HuH-7 (cell line): ENCODE data around the gene TRIO.

Experiments
- DNase-seq: peaks from one replicate; pipeline ENCODE4 v3.0.0; 2011; ENCODE audit warnings: low spot score

TRIO gene

DNA sequence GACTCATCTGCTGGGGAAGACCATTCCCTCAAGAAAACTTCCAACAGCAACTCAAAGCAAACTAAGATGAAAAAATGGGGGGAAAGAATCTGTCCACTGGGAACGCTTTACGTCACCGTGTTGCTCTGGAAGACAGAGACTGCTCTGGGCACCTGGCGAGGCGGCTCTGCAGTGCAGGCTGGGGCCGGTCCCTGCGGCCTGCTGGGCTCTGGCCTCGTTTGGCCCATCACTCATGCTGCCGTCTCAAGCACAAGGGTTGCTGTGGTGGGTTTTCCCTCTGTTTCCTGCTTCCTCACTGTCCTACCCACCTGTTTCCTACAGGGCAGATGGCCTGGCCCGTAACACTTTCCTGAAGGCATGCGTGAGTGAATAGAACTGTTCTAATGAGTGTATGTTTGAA, 345.6 kb downstream of the TRIO start:
- no peak for DNase-seq

DNA sequence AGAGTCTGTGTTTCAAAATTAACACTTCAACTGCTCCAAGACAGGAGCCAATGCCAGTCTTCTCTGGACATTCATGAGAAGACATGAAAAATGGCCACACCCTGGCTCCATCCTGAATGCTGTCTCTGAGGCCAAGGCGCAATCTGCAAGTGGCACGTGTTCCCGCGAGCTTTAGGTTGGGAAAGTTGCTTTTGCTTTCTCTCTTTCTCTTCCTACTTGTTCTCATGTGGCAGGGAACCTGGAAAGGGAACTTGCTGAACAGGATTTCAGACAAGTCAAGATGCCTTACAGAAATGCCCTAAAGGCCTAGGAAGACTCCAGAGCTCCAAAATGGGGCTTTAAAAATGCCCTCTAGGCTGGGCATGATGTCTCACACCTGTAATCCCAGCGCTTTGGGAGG, 346.5 kb downstream of the TRIO start:
- DNase-seq: no peak

DNA sequence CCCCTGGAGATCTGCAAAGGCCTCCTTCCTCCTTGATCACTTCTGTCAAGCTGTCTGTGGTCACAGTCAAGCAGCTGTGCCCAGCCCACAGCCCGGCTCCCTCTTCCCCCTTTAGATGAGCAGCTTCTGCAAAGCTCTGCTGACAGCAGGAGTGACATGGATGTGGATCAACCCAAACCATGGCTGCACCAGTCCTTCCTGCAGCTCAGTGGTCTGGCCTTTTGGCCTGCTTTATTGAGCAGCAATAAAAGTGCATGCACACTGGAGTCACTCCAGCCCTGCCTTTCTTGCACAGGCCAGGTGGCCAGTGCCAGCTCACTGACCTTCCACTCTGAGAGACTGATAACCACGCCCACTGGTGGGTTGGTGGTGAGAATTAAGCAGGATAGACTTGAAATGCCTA, 347.2 kb downstream of the TRIO start:
- peak; percentile 18 for DNase-seq

DNA sequence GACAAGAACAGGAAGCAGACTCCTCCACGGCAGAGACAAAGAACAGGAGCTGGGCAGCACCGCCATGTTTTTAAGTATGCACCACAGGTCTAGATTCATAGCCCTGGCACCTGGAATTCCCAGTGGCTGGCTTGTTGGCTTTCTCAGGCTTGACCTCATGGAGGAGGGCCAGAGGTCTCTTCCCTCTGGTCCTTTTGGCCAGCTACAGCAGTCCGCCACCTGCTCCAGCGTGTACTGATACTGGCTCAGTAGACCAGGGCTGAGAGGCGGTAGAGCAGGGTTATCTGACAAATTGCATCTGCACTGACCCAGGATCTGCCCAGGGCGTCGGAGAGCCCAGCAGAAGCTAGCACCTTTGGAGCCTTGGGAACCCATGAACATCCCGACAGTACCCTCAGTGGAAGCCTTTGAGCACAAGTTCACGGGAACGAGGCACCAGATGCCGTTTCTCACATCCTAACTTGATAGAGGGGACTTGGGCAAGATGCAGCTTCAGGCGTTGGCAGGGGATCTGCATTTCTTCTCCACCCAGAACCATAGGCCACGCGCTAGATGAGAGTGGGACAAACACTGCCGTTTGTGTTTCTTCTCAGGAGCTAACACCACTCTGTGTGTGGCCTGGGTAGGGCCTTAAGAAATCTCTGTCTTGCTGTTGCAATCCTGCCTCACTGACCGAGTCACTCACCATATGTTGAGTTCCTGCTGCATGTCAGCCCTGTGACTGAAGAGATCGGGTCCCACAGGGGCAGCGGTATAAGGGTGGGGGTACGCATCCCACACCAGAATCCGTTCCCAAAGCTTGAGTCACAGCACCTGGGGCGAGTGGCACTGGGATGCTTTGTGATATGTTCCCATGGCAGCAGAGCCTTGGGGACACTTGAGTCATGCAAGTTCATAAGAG, 348.1 kb downstream of the TRIO start:
- DNase-seq: no peak

DNA sequence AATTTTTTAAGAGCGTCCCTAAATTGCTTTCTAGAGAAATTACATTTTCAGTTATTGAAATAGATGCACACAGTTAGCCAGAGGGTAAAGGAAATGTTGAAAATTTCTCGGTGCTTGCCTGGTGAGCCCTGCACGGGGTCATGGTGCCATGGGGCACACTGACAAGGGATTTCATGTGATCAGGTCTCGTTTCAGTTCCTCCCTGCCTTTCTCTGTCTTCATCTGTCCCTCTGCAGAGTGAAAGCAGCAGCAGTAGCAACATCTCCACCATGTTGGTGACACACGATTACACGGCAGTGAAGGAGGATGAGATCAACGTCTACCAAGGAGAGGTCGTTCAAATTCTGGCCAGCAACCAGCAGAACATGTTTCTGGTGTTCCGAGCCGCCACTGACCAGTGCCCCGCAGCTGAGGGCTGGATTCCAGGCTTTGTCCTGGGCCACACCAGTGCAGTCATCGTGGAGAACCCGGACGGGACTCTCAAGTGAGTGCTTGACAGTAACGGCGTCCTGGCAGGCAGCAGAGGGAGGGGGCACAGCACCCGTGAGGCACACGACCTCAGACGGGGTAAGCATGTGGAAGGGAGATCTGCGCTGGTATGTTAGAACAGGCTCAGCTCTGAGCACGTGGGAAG, 349.3 kb downstream of the TRIO start:
- DNase-seq: no peak

DNA sequence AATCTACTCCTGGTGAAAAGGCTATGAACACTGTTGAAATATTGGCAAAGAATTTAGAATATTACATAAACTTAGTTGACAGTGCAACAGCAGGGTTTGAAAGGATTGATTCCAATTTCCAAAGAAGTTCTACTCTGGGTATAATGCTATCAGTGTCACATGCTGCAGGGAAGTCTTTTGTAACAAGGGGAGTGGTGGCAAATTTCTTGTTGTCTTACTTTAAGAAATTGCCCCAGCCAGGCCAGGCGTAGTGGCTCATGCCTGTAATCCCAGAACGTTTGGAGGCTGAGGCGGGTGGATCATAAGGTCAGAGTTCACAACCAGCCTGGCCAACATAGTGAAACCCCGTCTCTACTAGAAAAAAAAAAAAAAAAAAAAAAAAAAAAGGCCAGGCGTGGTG, 352.2 kb downstream of the TRIO start:
- no peak for DNase-seq

DNA sequence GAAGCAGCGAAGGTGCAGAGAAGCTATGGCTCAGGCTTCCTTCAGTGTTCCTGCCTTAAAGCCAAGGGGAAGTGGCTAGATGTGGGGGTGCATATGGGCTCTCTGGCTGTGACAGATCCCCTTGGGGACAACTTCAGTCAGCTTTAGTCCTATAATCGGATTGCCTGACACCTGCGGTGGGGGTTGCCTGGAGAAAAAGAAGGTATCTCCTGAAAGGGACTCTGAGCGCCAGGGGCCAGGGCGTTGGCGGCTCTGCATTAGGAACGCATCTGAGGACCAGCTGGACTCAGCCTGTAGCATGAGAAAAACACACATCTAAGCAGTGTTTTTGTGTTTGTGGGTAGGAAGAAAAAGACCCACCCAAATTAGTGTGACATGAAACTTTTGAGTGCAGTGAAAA, 354.2 kb downstream of the TRIO start:
- DNase-seq: no peak

DNA sequence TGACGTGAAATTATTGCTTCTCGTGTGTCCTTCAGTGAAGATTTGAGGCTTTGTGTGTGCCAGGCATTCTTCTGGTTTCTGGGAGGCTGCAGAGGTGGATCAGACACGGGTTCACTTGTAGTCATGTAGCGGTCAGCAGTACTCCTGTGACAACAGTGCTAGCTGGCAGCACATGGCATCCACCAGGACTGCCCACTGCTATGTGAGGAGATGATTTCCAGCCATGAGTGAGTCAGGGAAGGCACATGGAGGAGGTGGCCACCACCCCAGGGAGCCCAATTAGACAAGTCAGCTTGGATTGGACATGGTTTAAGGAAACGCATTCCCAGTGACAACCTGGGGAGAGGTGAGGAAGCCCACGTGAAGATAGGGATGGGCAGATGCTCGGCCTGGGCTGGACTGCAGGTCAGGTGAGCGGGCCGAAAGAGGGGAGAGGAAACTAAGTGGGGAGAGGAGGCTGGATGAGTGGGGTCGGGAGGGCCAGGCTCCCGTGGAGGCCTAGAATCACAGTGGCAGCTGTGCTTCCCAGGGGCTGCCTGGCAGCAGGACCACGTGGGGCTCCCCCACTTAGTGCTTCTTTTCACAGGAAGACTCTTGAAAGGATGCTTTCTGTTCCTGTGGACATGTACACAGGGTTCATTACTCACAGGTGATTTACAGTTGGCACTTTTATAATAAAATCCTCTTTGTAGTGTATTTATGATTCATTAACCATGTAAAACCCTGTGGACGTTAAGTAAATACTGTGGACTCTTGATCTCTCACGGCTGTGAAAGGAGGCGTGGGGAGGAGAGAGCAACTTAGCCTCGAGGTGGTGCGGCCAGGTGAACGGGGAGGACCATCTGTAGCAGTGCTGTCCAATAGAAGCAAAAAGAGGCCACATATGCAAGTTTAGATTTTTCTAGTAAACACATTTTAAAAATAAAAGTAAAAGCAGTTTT, 358.5 kb downstream of the TRIO start:
- DNase-seq: no peak

DNA sequence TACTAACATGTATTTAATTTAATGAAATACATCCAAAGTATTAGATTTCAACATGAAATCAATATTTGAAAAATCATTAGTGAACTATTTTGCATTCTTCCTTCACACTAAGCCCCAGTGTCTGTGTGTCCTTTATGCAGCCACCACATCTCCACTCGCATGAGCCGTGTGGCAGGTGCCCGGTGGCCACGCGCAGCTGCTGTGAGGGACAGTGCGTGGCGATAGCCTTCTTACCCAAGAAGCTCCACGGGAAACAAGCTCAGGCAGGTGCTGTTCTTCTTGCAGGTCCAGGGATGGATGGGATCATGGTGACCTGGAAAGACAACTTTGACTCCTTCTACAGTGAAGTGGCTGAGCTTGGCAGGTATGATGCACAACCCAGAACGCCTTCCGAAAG, 359.1 kb downstream of the TRIO start:
- DNase-seq: no peak

DNA sequence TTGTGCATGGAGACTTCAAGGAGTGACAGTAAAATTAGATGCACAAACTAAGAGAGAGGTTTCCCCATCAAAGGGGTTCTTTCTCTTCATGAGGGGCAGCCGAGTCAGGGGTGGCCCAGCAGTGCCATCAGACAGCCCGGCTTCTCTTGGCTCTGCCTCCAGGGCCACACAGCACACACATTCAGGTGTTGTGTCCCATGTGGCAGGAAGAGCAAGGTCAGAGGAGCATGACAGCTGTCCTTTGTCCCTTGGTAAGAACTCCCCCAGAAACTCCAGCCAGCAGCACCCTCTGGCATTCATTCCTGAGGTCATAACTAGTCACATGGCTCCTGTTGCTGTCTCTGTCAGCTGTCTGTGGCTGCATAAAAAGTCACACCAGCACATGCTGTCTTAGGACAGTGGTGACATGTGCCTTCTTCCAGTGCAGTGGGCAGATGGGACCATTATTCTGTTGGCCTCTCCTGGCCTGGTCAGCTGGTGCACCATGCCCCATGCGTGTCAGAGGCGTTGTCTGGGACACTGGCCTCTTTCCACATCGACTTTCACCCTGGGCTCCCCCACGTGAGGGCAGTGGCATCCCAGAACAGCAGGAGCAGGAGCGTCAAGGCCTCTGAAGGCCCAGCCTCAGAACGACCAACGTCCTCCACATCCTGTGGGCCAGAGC, 360.0 kb downstream of the TRIO start:
- DNase-seq: no peak

DNA sequence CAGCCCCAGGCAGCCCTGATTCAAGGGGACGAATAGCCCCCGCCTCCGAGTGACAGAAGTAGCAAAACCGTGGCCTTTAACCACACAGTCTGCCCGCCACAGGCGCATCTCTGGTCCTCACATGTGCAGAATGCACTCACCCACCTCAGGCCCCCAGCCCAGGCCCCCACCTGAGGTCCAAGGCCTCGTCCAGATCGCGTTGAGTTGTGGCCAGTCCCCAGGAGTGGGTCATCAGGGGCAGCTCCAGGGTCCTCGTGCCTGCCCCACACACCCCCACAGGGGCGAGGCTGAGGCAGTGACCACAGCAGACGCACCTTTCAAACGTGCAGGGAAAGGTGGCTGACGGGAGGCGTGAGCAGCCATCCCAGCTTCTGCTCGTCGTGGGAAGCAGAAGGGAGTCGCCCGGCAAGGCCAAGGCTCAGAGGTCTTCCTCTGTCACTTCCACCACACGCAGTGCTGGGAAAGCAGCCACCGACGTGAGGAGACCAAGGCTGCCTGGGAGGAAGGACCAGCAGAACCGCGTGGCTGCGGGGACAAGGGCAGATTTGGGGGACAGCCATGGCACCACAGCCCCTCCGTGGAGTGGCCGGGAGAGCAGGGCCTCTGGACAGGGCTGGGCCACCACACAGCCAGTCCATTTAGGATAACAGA, 360.7 kb downstream of the TRIO start:
- no peak for DNase-seq

DNA sequence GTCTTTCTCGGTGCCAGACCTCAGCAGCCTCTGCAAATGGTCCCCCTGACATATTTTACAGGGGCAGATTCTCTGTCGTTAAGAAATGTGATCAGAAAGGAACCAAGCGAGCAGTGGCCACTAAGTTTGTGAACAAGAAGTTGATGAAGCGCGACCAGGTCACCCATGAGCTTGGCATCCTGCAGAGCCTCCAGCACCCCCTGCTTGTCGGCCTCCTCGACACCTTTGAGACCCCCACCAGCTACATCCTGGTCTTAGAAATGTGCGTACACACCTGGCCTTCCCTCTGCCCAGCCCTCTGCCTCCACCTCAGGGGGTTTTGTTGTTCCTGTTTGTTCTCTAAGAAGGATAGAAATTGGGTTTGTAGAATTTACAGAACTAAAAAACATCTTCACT, 361.2 kb downstream of the TRIO start:
- no peak for DNase-seq

DNA sequence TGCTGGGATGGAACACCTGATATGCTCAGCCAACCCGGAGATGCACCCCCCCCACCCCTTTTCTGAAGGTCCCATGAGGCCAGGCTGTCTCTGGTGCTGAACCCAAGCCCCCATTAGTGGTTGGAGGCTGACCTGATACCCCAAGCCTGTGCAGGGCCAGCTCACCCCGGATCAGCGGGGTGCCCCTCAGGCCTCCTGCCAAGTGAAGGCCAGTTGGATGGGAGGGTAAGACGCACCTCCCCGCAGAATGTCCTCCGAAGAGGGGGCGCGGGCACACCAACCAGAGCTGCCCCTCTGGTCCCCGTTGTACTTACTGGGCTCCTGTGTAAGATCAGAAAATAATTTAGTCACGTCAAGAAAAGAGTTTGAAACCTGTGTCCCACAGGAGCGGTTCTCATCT, 361.7 kb downstream of the TRIO start:
- DNase-seq: no peak

DNA sequence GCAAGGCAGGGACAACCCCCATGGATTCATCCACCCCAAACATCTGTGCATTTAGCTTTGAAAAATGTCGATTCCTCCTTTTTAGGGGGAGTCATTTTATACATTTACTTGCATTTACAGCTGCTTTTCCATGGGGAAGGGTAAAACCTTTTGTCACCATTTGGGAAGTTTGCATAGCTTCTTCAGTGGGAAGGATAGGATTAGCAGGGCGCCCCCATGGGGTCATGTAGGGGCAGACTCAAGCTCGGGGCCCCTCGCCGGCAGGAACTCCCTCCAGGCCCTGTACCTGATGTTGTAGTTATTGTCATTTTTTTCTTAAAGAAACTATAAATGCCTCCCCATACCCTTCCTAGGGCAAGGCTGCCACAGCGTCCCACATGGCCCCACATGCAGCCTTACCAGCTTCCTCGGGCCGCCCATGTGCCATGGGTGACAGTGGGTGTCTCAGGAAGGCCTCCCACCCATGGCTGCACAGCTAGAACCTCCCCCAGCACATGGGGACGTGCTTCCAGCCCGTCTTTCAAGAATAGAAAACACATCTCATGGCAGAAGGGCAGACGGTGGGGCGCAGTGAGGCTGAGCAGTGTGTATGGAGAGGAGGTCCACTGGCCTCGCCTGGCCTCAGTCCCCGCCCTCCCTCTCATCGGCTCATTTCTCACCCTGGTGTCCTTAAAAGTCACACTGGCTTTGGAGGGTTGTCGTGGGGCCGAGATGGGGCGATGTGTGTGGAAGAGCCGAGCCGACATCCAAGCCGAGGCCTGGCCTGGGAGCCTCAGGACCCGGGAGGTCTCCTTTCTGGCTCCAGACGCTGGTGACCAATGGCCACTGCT, 362.4 kb downstream of the TRIO start:
- no peak for DNase-seq

DNA sequence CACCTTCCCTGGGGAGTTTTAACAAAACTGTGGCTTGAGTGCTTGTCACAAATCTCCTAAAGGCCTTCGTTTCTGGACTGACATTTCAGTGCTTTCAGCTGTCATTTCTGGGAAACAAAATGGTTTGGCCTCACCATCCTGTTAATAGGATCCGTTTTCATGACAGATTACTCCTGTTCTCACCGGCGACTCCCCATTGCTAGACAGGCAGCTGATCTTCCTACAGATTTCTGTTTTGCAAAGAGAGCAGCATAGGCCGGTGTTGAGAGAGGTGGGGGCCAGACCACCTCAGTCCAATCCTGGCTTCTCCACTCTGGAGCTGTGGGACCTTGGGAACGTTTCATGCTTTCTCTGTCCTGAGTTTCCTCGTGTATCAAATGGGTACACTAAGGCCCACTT, 363.0 kb downstream of the TRIO start:
- DNase-seq: no peak

DNA sequence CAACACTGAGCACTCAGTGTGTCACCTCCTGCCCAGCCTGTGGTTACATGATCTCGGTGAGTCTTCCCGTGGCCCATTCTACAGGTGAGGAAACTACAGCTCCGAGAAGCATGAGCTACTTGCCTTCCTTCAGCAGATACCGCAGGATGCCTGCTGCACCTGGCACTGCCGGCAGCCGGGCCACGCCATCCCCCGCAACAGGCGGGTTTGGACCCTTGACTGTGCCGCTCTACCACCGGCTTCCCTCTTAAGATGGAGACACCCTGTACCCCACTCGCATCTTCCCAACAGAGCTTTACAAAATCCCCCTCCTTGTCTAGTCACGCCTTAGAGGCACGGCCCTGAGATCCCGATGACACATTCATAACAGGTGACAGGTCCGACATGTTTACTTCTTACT, 363.5 kb downstream of the TRIO start:
- DNase-seq: no peak

DNA sequence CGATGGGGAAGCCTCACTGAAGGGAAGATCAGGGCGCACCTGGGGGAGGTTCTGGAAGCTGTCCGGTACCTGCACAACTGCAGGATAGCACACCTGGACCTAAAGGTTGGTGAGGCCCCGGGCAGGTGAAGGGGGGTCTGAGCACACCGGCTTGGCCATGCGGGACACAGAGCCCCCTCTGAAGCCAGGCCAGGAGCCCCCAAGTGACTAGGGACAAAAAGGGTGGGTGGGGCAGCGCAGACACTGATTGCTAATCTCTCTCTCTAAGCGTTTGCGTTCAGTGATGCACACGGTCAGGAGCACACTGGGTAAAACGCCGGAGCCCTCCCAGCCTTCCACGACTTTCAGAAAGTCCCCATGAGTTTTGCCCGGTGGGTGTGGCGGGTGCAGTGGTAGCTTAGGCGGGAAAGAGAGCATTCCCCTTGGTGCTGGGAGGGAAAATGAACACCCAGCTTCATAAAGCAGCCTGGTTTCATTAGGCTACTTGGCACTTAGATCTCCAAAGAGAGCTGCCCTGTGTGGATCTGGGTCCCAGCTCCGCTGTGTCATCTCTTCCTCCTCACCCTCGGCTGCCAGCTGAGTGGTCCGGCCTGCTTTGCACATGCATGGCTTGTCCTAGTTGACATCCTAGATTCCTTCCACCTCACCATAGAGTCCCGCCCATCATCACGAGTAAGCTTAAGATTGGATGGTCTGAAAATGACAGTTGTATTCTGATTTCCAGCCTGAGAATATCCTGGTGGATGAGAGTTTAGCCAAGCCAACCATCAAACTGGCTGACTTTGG, 364.2 kb downstream of the TRIO start:
- no peak for DNase-seq

DNA sequence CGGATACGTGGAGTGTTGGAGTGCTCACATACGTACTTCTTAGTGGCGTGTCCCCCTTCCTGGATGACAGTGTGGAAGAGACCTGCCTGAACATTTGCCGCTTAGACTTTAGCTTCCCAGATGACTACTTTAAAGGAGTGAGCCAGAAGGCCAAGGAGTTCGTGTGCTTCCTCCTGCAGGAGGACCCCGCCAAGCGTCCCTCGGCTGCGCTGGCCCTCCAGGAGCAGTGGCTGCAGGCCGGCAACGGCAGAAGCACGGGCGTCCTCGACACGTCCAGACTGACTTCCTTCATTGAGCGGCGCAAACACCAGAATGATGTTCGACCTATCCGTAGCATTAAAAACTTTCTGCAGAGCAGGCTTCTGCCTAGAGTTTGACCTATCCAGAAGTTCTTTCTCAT, 364.9 kb downstream of the TRIO start:
- no peak for DNase-seq

DNA sequence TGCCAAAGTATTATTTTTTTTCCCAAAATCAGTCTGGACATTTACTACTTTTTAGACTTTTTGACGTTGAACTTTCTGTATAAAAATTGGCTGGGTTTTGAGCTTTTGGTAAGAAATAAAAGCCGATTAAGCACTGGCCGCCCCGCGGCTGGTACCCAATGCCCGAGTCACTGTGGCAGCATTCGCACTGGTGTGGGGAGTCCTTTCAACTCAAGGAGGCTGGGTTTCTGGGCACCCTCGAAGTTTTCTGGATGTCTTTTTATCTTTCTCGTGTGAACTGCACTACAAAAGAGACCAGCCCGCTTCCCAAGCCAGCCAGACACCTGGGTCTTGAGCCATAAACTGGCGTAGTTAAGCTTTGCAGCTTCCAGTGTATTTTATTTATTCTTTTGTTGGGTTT, 366.4 kb downstream of the TRIO start:
- no peak for DNase-seq
